Fibroblast of skin of abdomen (primary cell): Measurements from ENCODE around the gene ATF1.
"Not testable (repeated sequence)": the region's sequence is repeated elsewhere in the genome, so short reads cannot be mapped to it uniquely, and the experiment has no call there.

Source experiments
- DNase-seq: peaks from one replicate; pipeline ENCODE4 v3.0.0-alpha.2; 2013

ATF1 gene

DNA sequence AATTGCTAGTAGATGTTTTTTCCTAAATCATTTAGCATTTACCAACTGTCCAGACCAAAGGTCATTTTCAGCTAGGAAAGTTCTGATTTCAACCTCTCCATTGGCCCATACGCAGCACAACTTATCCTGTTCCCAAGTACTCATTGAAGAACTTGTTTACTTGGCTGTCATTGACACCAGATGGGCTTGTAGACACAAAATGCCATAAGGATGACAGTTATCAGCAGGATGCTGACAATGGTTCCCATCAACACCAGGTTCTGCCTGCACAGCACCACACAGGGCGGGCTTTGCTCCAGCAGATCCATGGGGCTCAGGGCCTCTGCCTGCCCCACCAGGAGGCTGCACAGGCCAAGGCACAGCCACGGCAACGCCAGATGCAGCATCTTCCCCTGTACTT lies 42.3 kb downstream of the ATF1 start:
- DNase-seq, result no peak

DNA sequence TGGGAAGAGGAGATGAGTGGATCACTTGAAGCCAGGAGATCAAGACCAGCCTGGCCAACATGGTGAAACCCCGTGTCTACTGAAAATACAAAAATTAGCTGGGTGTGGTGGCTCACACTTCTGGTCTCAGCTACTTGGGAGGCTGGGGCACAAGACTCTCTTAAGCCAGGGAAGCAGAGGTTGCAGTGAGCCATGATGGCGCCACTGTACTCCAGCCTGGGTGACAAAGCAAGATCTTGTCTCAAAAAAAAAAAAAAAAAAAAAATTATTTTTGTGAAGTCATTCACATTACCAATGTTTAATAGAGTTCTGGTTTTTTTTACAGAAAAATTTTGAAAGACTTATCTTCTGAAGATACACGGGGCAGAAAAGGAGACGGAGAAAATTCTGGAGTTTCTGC lies 45.2 kb downstream of the ATF1 start:
- DNase-seq, result not testable (repeated sequence)

DNA sequence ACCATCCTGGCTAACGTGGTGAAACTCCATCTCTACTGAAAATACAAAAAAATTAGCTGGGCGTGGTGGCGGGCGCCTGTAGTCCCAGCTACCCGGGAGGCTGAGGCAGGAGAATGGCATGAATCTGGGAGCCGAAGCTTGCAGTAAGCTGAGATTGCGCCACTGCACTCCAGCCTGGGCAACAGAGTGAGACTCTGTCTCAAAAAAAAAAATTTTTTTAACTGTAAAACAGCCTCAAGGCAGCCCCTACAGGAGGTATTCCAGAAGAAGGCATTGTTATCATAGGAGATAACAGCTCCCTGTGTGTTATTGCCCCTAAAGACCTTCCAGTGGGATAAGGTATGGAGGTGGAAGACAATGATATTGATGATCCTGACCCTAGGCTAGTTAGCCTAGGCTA lies 51.0 kb downstream of the ATF1 start:
- DNase-seq, result not testable (repeated sequence)

DNA sequence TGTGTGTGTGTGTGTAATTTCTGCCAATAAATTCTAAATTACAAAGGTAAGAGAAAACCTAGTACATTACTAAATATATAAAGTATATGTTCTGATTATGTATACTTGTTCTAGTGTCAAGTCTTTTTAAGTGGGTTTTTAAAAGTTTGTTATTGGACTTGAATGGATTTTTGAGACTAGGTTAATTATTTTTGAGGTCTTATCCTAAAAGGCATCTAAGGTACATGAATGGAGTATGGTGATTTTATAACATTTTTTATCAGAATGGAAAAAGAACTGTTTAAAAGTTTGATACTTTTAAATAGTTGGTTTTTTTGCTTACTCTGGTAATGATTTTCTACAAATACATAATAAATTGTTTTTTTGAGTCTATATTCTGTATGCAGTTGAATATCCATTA lies 56.3 kb downstream of the ATF1 start:
- no peak for DNase-seq

DNA sequence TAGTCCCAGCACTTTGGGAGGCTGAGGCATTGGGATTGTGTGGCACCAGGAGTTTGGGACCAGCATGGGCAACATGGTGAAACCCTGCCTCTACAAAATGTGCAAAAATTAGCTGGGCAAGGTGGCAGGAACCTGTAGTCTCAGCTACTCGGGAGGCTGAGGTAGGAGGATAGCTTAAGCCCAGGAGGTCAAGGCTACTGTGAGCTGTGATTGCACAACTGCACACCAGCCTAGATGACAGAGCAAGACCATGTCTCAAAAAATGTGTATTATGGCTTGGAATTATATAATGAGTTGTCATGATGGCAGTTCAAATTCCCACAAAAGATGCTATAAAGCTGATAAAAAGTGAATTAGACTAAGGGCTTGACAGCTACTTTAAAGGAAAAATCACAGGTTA lies 58.2 kb downstream of the ATF1 start:
- DNase-seq, result no peak

- DNase-seq, result not testable (repeated sequence)
These were observed 59.8 kb downstream of the ATF1 start for GRCh38 chr12:50823724-50824123.

- DNase-seq, result no peak
These were observed 61.0 kb downstream of the ATF1 start for GRCh38 chr12:50824914-50825313.

DNA sequence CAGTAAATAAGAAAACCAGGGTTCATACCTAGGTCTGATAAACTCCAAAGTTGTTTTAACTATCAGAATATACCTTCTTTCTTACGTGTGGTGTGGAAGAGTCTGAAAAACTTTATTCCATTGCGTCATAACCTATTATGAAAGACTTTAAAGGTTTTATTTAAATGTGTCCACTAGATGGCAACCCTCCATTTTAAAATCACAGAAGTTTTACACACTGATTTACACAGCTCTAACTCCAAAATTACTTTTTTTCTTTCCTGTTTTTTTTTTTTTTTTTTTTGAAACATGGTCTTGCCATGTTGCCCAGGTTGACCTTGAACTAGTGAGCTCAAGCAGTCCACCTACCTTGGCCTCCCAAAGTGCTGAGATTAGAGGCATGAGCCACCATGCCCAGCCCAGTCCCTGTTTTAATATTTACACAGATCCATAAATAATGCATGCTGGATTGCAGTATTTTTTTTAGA lies 61.5 kb downstream of the ATF1 start:
- DNase-seq, result peak; percentile 72

- no peak for DNase-seq
These were observed 64.2 kb downstream of the ATF1 start for GRCh38 chr12:50828121-50828520.

DNA sequence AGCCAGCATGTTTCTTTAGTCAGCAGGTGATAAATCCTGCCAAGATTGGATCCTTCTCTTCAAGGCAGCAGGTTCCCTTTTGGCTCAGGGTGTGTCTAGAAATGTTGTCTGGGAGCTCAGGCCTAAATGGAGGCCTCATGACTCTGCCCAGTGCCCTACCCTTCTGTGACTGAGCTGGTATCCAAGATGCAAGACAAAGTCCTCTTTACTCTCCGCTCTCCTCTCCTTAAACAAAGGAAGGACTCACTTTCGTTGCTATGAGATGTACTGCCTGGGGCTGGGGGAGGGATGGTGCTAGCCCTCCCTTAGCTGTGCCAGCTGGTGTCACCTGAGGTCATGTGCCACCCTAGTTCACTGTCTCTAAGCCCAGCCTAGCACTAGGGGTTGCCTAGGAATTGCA lies 65.0 kb downstream of the ATF1 start:
- DNase-seq, result no peak

DNA sequence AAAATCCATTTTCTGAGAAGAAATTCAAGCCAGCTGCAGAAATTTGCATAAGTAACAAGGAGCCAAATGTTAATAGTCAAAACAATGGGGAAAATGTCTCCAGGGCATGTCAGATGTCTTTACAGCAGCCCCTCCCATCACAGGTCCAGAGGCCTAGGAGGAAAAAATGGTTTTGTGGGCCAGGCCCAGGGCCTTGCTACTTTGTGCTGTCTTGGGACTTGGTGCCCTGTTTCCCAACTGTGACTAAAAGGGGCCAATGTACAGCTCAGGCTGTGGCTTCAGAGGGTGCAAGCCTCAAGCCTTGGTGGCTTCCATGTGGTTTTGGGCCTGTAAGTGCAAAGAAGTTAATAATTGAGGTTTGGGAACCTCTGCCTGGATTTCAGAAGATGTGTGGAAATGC lies 69.9 kb downstream of the ATF1 start:
- not testable (repeated sequence) for DNase-seq

DNA sequence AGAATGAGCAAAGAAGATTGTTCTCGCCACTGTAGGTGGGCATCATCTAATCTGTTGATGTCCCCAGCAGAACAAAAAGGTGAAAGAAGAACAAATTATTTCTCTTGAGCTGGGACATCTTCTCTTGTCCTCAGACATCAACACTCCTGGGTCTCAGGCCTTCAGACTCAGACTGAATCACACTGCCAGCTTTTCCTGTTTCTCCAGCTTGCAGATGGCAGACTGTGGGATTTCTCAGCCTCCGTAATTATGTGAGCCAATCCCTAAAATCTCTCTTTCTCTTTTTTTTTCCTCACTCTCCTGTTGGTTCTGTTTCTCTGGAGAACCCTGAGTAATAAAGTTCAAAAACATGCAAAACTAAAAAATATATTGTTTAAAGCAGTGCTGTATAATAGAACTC lies 75.1 kb downstream of the ATF1 start:
- no peak for DNase-seq

- no peak for DNase-seq
These were observed 77.0 kb downstream of the ATF1 start for GRCh38 chr12:50840809-50841487.

- DNase-seq, result no peak
These were observed 78.0 kb downstream of the ATF1 start for GRCh38 chr12:50841716-50842531.

DNA sequence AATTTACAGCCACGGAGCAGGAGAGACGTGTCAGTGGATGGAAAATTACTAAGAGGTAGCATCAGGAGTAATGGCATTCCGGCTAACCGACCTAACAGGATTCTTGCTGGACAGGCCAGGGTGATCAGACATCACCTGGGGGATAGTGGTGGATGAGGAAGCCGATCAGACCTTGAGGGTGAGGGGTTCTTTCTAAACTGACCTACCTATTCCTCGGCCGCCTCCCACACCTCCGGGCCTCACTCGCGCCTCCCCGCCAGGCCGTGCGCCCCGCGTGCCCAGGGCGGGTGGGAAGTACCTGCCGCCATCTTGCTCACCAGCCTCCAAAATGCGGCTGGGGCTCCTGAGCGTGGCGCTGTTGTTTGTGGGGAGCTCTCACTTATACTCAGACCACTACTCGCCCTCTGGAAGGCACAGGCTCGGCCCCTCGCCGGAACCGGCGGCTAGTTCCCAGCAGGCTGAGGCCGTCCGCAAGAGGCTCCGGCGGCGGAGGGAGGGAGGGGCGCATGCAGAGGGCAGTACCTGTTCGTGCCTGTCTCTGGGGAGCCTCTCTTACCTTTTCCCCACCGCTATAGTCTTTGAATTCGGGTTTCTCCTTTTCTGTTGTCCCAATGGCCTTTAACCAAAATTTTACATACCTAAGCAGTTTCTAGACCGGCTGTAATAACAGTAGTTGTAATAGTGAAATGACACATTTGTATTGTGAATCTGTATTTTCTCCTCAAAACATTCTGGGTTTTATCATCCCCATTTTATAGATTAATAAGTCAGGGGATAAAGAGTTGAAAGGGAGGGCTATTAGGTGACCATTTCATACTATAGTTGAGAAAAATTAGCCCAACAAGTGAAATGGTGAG lies 79.0 kb downstream of the ATF1 start, which contains the start of gene TMPRSS12:
Gene TMPRSS12, plus strand, starts transcription at position 290 of the 857 bp plus-strand sequence. Its CDS starts 39 bp downstream, at position 329.
- no peak for DNase-seq

DNA sequence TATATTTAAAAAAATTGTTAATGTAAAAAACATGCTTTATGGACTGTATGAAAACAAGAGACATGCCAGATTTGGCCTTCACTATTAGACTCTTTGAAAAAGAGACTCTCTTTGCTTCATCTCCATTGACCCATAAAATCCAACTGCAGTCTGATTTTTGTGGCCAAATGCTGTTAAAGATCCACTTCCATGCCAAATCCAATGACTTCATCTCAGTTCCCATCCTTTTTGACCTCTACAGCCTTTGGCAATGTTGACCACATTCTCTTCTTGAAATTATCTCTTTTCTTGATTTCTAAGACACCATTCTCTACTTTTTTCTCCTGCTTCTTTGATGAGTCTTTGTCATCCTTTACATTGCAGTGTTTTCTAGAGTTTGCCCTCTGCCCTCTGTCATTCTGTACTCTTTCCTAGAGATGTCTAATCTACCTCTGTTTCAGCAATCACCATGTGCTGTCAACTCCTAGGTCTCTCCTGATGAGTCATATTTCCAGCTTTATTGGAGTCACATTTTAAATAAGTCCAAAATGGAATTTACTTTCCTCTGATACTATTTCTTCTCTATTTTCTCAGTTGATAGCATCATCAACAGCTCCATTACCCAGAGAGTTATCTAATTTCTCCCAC lies 81.2 kb downstream of the ATF1 start:
- DNase-seq, result no peak

DNA sequence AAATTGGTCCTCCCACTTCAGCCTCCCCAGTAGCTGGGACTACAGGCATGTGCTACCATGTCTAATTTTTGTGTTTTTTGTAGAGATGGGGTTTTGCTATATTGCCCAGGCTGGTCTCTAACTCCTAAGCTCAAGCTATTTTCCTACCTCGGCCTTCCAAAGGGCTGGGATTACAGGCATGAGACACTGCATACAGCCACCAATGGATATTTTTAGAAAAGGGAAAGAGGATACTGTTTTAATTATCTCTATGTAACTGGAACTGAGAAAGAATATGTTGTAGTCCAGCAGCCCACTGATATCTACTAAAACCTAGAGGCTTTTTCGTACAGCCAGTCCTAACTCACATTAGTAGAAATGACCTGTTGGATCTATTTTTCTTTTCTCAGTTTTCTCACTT lies 85.1 kb downstream of the ATF1 start:
- no peak for DNase-seq

- DNase-seq, result not testable (repeated sequence)
These were observed 91.3 kb downstream of the ATF1 start for GRCh38 chr12:50855218-50855617.

DNA sequence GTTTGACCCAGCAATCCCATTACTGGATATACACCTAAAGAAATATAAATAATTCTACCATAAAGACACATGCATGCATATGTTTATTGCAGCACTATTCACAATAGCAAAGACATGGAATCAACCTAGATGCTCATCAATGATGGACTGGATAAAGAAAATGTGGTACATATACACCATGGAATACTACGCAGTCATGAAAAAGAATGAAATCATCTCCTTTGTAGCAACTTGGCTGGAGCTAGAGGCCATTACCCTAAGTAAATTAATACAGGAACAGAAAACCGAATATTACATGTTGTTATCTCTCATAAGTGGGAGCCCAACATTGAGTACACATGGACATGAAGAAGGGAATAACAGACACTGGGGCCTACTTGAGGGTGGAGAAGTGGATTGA lies 91.8 kb downstream of the ATF1 start:
- not testable (repeated sequence) for DNase-seq

- DNase-seq, result no peak
These were observed 95.9 kb downstream of the ATF1 start for GRCh38 chr12:50859621-50860310.

- peak; percentile 68 for DNase-seq
These were observed 98.4 kb downstream of the ATF1 start for GRCh38 chr12:50862316-50862715.

GRCh38 chr12:50865266-50865665 lies 101.4 kb downstream of the ATF1 start:
- no peak for DNase-seq
